HepG2 (cell line): ENCODE data around the gene ARFGEF2. TPM values are rescaled to one million over a fixed set of nuclear protein-coding genes. Genes with fewer than 3 reads are reported as not detected.

ENCODE experiments used
- ATF2 ChIP-seq: sonication (generic); formaldehyde crosslinking; IDR thresholded peaks from 2 replicates; pipeline ENCODE4 v1.4.0; 2020; ENCODE audit warnings: missing genetic modification reagents
- CEBPG ChIP-seq: IDR thresholded peaks from 2 replicates; pipeline ENCODE4 v1.6.1; 2016
- DMTF1 ChIP-seq: sonication (generic); formaldehyde crosslinking; IDR thresholded peaks from 2 replicates; pipeline ENCODE4 v1.4.0; 2020; ENCODE audit warnings: mild to moderate bottlenecking, missing genetic modification reagents
- FOXP4 ChIP-seq: sonication (generic); formaldehyde crosslinking; IDR thresholded peaks from 2 replicates; pipeline ENCODE4 v1.4.0; 2020; ENCODE audit warnings: missing genetic modification reagents
- HIC2 ChIP-seq: sonication (generic); formaldehyde crosslinking; IDR thresholded peaks from 2 replicates; pipeline ENCODE4 v1.9.0; 2022; ENCODE audit warnings: low read depth, missing genetic modification reagents
- U2AF1 ChIP-seq: fragments of 200-400 bp; formaldehyde crosslinking; optimal IDR thresholded peaks from 2 replicates; pipeline ENCODE3; 2017; ENCODE audit warnings: mild to moderate bottlenecking, low read depth, low read length
- ZBTB37 ChIP-seq: sonication (generic); formaldehyde crosslinking; IDR thresholded peaks from 2 replicates; pipeline ENCODE4 v1.4.0; 2020; ENCODE audit warnings: mild to moderate bottlenecking, missing genetic modification reagents
- ZMYM2 ChIP-seq: sonication (generic); formaldehyde crosslinking; IDR thresholded peaks from 2 replicates; pipeline ENCODE4 v1.8.0; 2022; ENCODE audit warnings: mild to moderate bottlenecking, missing genetic modification reagents
- ZNF264 ChIP-seq: sonication (generic); formaldehyde crosslinking; IDR thresholded peaks from 2 replicates; pipeline ENCODE4 v1.4.0; 2020; ENCODE audit warnings: missing genetic modification reagents
- ZNF615 ChIP-seq: sonication (generic); formaldehyde crosslinking; IDR thresholded peaks from 2 replicates; pipeline ENCODE4 v1.5.0; 2020; ENCODE audit warnings: mild to moderate bottlenecking, missing genetic modification reagents, borderline replicate concordance
- ZNF646 ChIP-seq: sonication (generic); formaldehyde crosslinking; IDR thresholded peaks from 2 replicates; pipeline ENCODE4 v1.9.0; 2021; ENCODE audit warnings: mild to moderate bottlenecking, missing genetic modification reagents
- ZNF782 ChIP-seq: sonication (generic); formaldehyde crosslinking; IDR thresholded peaks from 2 replicates; pipeline ENCODE4 v1.4.0; 2020; ENCODE audit warnings: missing genetic modification reagents, mild to moderate bottlenecking, borderline replicate concordance
- polyA plus RNA-seq, 8 experiments: library from polyadenylated mRNA; depleted of rRNA in 3 of 8; stranded (reverse) in 7 of 8; unstranded in 1 of 8; fragments of >200 nt; fragmentation: Illumina TruSeq in 4 of 8; extraction: Trizol in 4 of 8; gene quantifications; 2 replicates each; pipeline versions ENCODE4 v1.2.1 to v1.2.3, GENCODE V29; 2011 to 2016; ENCODE audit warnings: low read depth in 4 of 8, missing spikeins in 1 of 8, mixed read lengths in 1 of 8; ENCODE audit not compliant: insufficient read depth in 1 of 8
- total RNA-seq, 5 experiments: library from RNA; depleted of rRNA; stranded (reverse); fragments of >200 nt; fragmentation: Illumina TruSeq; extraction: Trizol; gene quantifications; 2 replicates each; pipeline ENCODE4 v1.2.3, GENCODE V29; 2016; ENCODE audit warnings: low read depth in 1 of 5

Gene ARFGEF2
- total and polyA plus RNA-seq, 2 of the 13 experiments (the other 11 are each of a cell fraction or from before 2014, with no cell fraction given) = 44.0 to 60.8 TPM

- TF ChIP-seq DMTF1 (CRISPR knock-in tag) (no peak; the same call in 1 of the 2 replicates), U2AF1 (no peak), ATF2 (CRISPR knock-in tag) (no peak), ZNF615 (CRISPR knock-in tag) (no peak), HIC2 (CRISPR knock-in tag) (0 out of 2 replicates have a peak, but pooled peaks have one; percentile 1), ZNF646 (CRISPR knock-in tag) (no peak; the same call in 1 of the 2 replicates), ZMYM2 (no peak), FOXP4 (0 out of 2 replicates have a peak, but pooled peaks have one; percentile 13), ZNF264 (CRISPR knock-in tag) (no peak), ZNF782 (CRISPR knock-in tag) (peak; percentile 25; the same call in 1 of the 2 replicates), ZBTB37 (no peak), CEBPG (no peak)
Observed at GRCh38 chr20:49045440-49046086, 124.1 kb downstream of the ARFGEF2 start (continued).
